AG09319 (cell line): ENCODE data around the gene CYP4F11.
"Not testable (repeated sequence)": the region's sequence is repeated elsewhere in the genome, so short reads cannot be mapped to it uniquely, and the experiment has no call there.

ENCODE experiments used
- DNase-seq: peaks from one replicate; pipeline ENCODE4 v3.0.0-alpha.2; 2010; ENCODE audit warnings: low read depth; ENCODE audit errors: extremely low read depth
- TF ChIP-seq, protein P1 (sequence below): IDR thresholded peaks from 2 replicates; pipeline ENCODE4 v1.5.1; 2011; ENCODE audit warnings: low read depth, mild to moderate bottlenecking, inconsistent platforms, low read length, moderate library complexity

The CYP4F11 gene

DNA sequence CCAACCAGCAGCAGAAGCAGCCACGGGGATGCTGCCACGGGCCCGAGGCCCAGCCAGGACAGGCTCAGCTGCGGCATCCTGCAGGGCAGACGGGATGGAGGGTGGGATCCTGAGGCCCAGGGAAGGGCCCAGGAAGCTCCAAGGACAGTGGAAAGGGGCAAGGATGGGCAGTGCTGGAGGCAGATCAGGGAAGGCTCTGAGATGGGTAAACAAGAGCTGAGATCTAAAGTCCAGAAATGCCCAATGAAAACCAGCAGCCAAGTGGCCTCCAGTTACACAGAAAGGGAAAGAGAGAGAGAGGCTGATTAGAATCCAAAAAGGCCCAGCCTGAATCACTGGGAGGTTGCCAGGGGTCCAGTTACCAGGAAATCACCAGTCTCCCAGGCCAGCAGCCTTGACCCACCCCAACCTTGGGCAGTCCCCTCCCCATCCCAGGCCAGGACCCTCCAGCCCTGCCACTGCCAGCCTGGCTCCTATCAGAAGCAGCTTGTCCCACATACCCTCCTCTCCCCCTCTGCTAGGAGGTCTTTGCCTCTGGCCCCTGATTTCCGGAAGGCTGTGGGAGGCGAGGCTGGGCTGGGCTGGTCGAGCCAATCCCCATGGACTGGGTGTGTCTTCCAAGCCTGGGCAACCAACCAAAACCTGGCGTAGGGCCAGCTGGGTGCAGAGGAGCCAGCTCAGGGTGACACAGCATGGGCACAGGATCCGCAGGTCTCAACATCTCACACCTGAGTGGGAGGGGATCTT, at the start of gene CYP4F11:
Gene CYP4F11, minus strand, starts transcription at position 198 of the 747 bp plus-strand sequence. Its CDS starts 121 bp downstream, at position 77.
- DNase-seq = no peak
- TF ChIP-seq, protein P1, sequence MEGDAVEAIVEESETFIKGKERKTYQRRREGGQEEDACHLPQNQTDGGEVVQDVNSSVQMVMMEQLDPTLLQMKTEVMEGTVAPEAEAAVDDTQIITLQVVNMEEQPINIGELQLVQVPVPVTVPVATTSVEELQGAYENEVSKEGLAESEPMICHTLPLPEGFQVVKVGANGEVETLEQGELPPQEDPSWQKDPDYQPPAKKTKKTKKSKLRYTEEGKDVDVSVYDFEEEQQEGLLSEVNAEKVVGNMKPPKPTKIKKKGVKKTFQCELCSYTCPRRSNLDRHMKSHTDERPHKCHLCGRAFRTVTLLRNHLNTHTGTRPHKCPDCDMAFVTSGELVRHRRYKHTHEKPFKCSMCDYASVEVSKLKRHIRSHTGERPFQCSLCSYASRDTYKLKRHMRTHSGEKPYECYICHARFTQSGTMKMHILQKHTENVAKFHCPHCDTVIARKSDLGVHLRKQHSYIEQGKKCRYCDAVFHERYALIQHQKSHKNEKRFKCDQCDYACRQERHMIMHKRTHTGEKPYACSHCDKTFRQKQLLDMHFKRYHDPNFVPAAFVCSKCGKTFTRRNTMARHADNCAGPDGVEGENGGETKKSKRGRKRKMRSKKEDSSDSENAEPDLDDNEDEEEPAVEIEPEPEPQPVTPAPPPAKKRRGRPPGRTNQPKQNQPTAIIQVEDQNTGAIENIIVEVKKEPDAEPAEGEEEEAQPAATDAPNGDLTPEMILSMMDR = no peak

- DNase-seq = no peak
- TF ChIP-seq, protein P1 = no peak
These were observed 45.0 kb upstream of the CYP4F11 start for GRCh38 chr19:15979293-15979692.

DNA sequence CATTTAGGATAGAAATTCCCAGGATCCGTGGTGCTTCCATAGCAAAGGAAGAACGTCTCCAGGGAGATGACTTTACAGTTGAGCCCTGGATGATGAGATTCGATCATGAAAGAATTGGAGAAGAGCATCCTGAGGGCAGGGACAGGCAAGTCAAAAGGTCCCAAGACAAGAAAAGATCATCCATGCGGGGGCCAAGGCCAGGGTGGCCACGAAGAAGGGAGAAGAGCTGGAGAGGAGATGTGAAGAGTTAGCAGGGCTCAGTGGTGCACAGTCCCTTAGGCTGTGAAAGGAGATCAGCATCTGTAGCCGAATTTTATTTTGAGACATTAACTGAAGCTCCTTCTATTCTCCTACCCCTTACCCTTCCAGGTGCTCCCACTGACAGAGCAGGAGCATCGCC, 43.4 kb upstream of the CYP4F11 start:
- TF ChIP-seq, protein P1 = no peak
- no peak for DNase-seq

GRCh38 chr19:15976836-15977689, 42.7 kb upstream of the CYP4F11 start:
- TF ChIP-seq, protein P1 = no peak

GRCh38 chr19:15974856-15975255, 40.5 kb upstream of the CYP4F11 start:
- no peak for DNase-seq
- TF ChIP-seq, protein P1 = no peak

More at GRCh38 chr19:15976836-15977689, 42.7 kb upstream of the CYP4F11 start:
- no peak for DNase-seq

DNA sequence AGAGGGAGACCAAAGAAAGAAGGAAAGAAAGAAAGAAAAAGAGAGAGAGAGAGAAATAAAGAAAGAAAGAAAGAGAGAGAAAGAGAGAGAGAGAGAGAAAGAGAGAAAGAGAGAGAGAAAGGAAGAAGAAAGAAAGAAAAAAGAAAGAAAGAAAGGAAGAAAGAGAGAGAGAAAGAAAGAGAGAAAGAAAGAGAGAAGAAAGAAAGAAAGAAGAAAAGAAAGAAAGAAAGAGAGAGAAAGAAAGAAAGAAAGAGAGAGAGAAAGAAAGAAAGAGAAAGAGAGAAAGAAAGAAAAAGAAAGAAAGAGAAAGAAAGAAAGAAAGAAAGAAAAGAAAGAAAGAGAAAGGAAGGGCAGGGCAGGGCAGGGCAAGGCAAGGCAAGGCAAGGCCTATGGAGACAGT, 37.7 kb upstream of the CYP4F11 start:
- not testable (repeated sequence) for DNase-seq

- DNase-seq = no peak
- TF ChIP-seq, protein P1 = no peak
These were observed 37.0 kb upstream of the CYP4F11 start for GRCh38 chr19:15971224-15971780.
